Measurements from ENCODE around the gene SLC5A8. TPM values are rescaled to one million over a fixed set of nuclear protein-coding genes. Genes with fewer than 3 reads are reported as not detected.

The SLC5A8 gene
- total and polyA plus RNA-seq, 2 of the 4 experiments (the other 2 are of a cell fraction) = not detected

DNA sequence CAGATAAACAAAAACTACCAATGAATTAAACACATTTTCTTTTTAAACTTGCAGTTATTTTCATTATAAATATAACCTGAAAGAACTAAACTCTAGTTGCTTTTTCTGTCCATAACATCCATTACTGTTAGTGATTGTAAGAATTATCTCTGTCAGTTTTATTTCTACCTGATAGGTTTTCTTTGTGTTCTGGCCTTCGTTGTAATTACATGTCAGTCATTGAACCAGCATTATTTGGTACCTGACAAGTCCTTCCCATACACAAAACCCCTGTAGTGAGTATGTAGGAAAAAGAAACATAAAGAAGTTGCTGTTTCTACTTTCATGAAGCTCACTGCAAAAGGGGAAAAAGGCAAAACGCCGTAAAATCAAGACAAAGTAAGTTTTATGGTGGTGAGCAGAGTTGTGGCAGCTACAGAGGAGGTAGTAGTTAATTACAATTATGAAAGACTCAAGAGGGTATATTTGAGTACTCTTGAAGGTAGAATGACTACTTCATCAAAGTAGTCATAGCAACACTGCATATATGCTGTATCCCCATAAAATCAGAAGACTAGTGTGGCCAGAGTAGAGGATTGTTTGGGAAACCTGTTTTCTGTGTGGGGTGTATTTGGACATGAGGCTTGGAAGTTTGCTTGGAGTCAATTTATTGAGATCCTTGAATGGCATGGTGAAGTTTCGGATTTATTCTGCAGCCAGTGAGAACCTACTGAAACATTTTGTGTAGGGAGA is 102.8 kb downstream of the SLC5A8 start:
- H3K23ac ChIP-seq (ENCODE audit: low read depth, low read length) = no peak overlapping the region
- no peak overlapping the region for H2AFZ ChIP-seq (replicated peaks; ENCODE audit: low read length, poor library complexity)
- no peaks in the 10 kb centered on the region for H3K9me3 ChIP-seq (ENCODE audit: control insufficient read depth, insufficient read depth, low read length)
- no peak overlapping the region for H2AK5ac ChIP-seq (ENCODE audit: low read depth, low read length)
- POLR2A ChIA-PET (ENCODE audit: unreplicated experiment) = no interaction called here
- CTCF ChIA-PET = no interaction called here
- no peak overlapping the region for H3K4ac ChIP-seq (ENCODE audit: low read depth, low read length)
- no peak overlapping the region for H2BK5ac ChIP-seq (ENCODE audit: low read depth, low read length, poor library complexity, severe bottlenecking)
- H3K79me1 ChIP-seq (ENCODE audit: low read depth in 1 of 2, low read length in 2 of 2) = no peaks in the 10 kb centered on the region
- H3K56ac ChIP-seq (ENCODE audit: extremely low read depth, insufficient read depth, low read length) = no peak overlapping the region
- H3K4me1 ChIP-seq (ENCODE audit: control insufficient read depth, insufficient read depth, low read length) = no peaks in the 10 kb centered on the region
- no peak overlapping the region for H2AK9ac ChIP-seq (replicated peaks; ENCODE audit: low read depth, low read length, poor library complexity)
- H2BK120ac ChIP-seq (ENCODE audit: low read depth, low read length) = no peak overlapping the region
- H3K27ac ChIP-seq (ENCODE audit: insufficient read depth, low read length) = no peak overlapping the region
- no peak overlapping the region for H3K4me2 ChIP-seq (ENCODE audit: low read depth, low read length)
- in situ Hi-C loops (cut with MboI; ENCODE audit: low sequenced_read_pairs) = no loop called here
- no peaks in the 10 kb centered on the region; the same call in 1 of the 2 replicates for H3K9me1 ChIP-seq (ENCODE audit: insufficient read depth, low read length)
- 85% methylated on average over 3 of the region's 4 CpGs; no CpG with 5 or more reads in 1 of the 2 experiments for WGBS, 2 experiments (ENCODE audit: extremely low coverage in 2 of 2, insufficient read length in 1 of 2)
- BruUV-seq (replicated peaks) = no TSS peak
- no peak overlapping the region for H3K4me3 ChIP-seq (ENCODE audit: insufficient read depth, low read depth, low read length)
- H3K14ac ChIP-seq (replicated peaks; ENCODE audit: low read depth, low read length) = no peak overlapping the region
- no peak overlapping the region for H2BK20ac ChIP-seq (ENCODE audit: low read depth, low read length)
- H3K36me3 ChIP-seq (ENCODE audit: control insufficient read depth, insufficient read depth, low read length) = no peaks in the 10 kb centered on the region; the same call in 1 of the 2 replicates
- H3K9ac ChIP-seq (ENCODE audit: low read depth, low read length) = no peak overlapping the region
- H4K91ac ChIP-seq (ENCODE audit: insufficient read depth, low read depth, low read length) = no peak overlapping the region
- no peak overlapping the region for H3K18ac ChIP-seq (ENCODE audit: low read depth, low read length)
- DNase-seq (no peak), ATAC-seq (ENCODE audit: low read depth) (no peak)
- H4K20me1 ChIP-seq (ENCODE audit: insufficient read depth, low read length) = no peaks in the 10 kb centered on the region
- H3K27me3 ChIP-seq (ENCODE audit: control insufficient read depth, insufficient read depth, low read length) = no peaks in the 10 kb centered on the region
- intact Hi-C loops (cut with micrococcal nuclease) = no loop called here
- no peak overlapping the region for H4K8ac ChIP-seq (ENCODE audit: low read depth in 2 of 2, low read length in 2 of 2)
- TF ChIP-seq RFX5 (IDR thresholded peaks at IDR 0.05; ENCODE audit: low read depth, low read length) = no peak
- no peak for TF ChIP-seq CTCF (conservative IDR thresholded peaks at IDR 0.05; ENCODE audit: low read depth, low read length)
- TF ChIP-seq, protein P1, sequence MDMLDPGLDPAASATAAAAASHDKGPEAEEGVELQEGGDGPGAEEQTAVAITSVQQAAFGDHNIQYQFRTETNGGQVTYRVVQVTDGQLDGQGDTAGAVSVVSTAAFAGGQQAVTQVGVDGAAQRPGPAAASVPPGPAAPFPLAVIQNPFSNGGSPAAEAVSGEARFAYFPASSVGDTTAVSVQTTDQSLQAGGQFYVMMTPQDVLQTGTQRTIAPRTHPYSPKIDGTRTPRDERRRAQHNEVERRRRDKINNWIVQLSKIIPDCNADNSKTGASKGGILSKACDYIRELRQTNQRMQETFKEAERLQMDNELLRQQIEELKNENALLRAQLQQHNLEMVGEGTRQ (IDR thresholded peaks at IDR 0.05; ENCODE audit: low read depth, low read length) = no peak
- no peak for TF ChIP-seq RCOR1 (IDR thresholded peaks at IDR 0.05; ENCODE audit: insufficient replicate concordance, low read length)
- TF ChIP-seq CEBPB (IDR thresholded peaks at IDR 0.05; ENCODE audit: low read depth, low read length) = no peak
- no peak for TF ChIP-seq MXI1 (IDR thresholded peaks at IDR 0.05; ENCODE audit: borderline replicate concordance, low read depth, low read length)
- no peak for TF ChIP-seq MAZ (IDR thresholded peaks at IDR 0.05; ENCODE audit: borderline replicate concordance, low read depth, low read length)
- TF ChIP-seq RAD21 (IDR thresholded peaks at IDR 0.05; ENCODE audit: low read length) = no peak
- no peak for TF ChIP-seq MAFK (IDR thresholded peaks at IDR 0.05; ENCODE audit: low read depth, low read length)
- TF ChIP-seq NFE2L2 (IDR thresholded peaks at IDR 0.05; ENCODE audit: low read depth, low read length) = no peak
- no peak for TF ChIP-seq SMC3 (IDR thresholded peaks at IDR 0.05; ENCODE audit: low read depth, low read length)
- no peak for TF ChIP-seq FOS (IDR thresholded peaks at IDR 0.05; ENCODE audit: low read depth, low read length)
- TF ChIP-seq POLR2A (IDR thresholded peaks at IDR 0.05; ENCODE audit: low read depth, low read length) = no peak
- TF ChIP-seq BHLHE40 (IDR thresholded peaks at IDR 0.05; ENCODE audit: low read depth, low read length) = no peak
- no peak for TF ChIP-seq ELK1 (IDR thresholded peaks at IDR 0.05; ENCODE audit: borderline replicate concordance, low read depth, low read length)
- TF ChIP-seq CHD1 (IDR thresholded peaks at IDR 0.05; ENCODE audit: low read depth, low read length) = no peak
- no peak overlapping the region for H2BK15ac ChIP-seq (ENCODE audit: low read depth, low read length)
- dilution Hi-C loops (cut with HindIII; ENCODE audit: low sequenced_read_pairs, unreplicated experiment) = no loop called here
- H4K5ac ChIP-seq (ENCODE audit: low read depth, low read length) = no peak overlapping the region

Measured in IMR-90 (cell line).